ENCODE results near the gene TMEM151A. TPM values are rescaled to one million over a fixed set of nuclear protein-coding genes. Genes with fewer than 3 reads are reported as not detected.

Gene TMEM151A
- total and polyA plus RNA-seq, 11 donors = 0.08 to 7.9 (median 0.12) TPM; not detected in 5

GRCh38 chr11:66315498-66315885, 23.8 kb downstream of the TMEM151A start:
- 77 to 84% (median 81%) methylated on average over 14 of the region's 14 CpGs for WGBS, 4 donors
- peak in 1 of 5 donors; percentile 49 for DNase-seq
- intact Hi-C loops (cut with DNase I) = no loop called here

DNA sequence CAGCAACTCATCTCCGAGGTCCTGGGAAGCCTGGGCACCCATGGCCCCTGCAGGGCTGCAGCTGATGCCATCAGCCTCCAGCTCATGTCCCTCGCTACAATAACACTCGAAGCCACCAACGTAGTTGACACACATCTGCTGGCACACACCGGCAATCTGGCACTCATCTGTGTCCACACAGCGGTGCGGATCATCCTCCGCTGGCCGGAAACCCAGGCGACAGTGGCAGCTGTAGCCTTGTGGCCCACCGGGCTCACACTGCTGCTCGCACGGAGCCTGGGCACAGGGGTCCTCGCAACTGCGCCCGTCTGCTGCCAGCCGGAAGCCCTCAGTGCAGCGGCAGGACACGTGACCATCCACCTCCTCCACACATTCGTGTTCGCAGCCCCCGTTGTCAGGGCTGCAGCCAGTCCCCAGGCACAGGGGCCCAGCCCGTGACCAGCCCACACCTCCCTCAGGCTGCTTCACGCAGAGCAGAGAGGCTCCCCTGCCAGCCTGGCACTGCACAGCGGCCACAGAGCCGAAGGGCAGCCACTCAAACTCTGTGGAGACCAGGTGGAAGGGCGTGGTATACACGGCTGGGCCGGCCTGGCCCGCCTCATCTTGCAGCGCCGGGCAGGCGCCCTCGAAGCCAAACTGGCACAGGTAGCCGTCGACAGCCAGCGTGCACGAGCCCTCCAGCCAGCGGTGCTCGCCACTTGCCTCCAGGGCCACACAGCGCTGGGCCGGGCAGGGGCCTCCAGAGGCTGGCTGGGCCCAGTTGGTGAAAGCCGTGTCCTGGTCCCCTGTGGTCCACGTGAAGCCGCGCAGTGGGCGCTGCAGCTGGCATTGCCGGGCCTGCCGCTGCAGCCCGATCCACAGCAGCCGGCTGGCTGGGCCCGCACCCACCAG, 24.5 kb downstream of the TMEM151A start:
- DNase-seq (peak in 1 of 5 donors; percentile 59), ATAC-seq (no peak)
- TF ChIP-seq, protein P1, sequence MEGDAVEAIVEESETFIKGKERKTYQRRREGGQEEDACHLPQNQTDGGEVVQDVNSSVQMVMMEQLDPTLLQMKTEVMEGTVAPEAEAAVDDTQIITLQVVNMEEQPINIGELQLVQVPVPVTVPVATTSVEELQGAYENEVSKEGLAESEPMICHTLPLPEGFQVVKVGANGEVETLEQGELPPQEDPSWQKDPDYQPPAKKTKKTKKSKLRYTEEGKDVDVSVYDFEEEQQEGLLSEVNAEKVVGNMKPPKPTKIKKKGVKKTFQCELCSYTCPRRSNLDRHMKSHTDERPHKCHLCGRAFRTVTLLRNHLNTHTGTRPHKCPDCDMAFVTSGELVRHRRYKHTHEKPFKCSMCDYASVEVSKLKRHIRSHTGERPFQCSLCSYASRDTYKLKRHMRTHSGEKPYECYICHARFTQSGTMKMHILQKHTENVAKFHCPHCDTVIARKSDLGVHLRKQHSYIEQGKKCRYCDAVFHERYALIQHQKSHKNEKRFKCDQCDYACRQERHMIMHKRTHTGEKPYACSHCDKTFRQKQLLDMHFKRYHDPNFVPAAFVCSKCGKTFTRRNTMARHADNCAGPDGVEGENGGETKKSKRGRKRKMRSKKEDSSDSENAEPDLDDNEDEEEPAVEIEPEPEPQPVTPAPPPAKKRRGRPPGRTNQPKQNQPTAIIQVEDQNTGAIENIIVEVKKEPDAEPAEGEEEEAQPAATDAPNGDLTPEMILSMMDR (IDR thresholded peaks at IDR 0.05) = no peak
- no peak for TF ChIP-seq POLR2A (IDR thresholded peaks at IDR 0.05)
- Histone ChIP-seq H3K36me3 (no peaks in the 10 kb centered on the region), H3K4me3 (peak overlapping the region; percentile 39 to 66 (median 62)), H3K27ac (peak overlapping the region; percentile 51 to 94 (median 84)), H3K9me3 (no peaks in the 10 kb centered on the region), H3K4me1 (peaks cover 0 to 57% (median 32%) of the 10 kb centered on the region in 12 donors), H3K27me3 (no peaks in the 10 kb centered on the region)
- intact Hi-C loops (cut with DNase I) = no loop called here
- WGBS, 4 donors = 63 to 71% (median 68%) methylated on average over 19 to 52 of the region's 52 CpGs

More at GRCh38 chr11:66315498-66315885, 23.8 kb downstream of the TMEM151A start:
- Histone ChIP-seq H3K4me3 (peak overlapping the region in 11 of 12 donors; percentile 42 to 66 (median 62)), H3K4me1 (peaks cover 0 to 57% (median 32%) of the 10 kb centered on the region in 12 donors), H3K27ac (peak overlapping the region in 9 of 12 donors; percentile 5 to 94 (median 84)), H3K9me3 (no peaks in the 10 kb centered on the region), H3K36me3 (no peaks in the 10 kb centered on the region), H3K27me3 (no peaks in the 10 kb centered on the region)
- TF ChIP-seq, protein P1 (IDR thresholded peaks at IDR 0.05) = no peak
- no peak for TF ChIP-seq POLR2A (IDR thresholded peaks at IDR 0.05)
- ATAC-seq = no peak

GRCh38 chr11:66316849-66317251, 25.2 kb downstream of the TMEM151A start, which contains the start of gene CD248:
TSS of gene CD248 (minus strand) at chr11:66317044. CDS start at chr11:66317027, 17 bp downstream.
- H3K36me3 ChIP-seq = no peaks in the 10 kb centered on the region
- intact Hi-C loops (cut with DNase I) = no loop called here
- H3K27ac ChIP-seq = peak within 1 kb of the TSS; percentile 51 to 94 (median 84)
- 0 to 11% (median 6%) methylated on average over 1 to 29 of the region's 29 CpGs for WGBS, 4 donors
- TF ChIP-seq, protein P1 (IDR thresholded peaks at IDR 0.05) = no peak
- peak in 1 of 2 donors; percentile 79 for TF ChIP-seq POLR2A (IDR thresholded peaks at IDR 0.05)
- H3K9me3 ChIP-seq = no peaks in the 10 kb centered on the region
- no peaks in the 10 kb centered on the region for H3K27me3 ChIP-seq
- H3K4me1 ChIP-seq = peaks cover 0 to 52% (median 32%) of the 10 kb centered on the region in 12 donors
- DNase-seq (peak; percentile 85 to 93 (median 88)), ATAC-seq (peak in 3 of 4 donors; percentile 36 to 62 (median 56))
- H3K4me3 ChIP-seq = peak within 1 kb of the TSS; percentile 39 to 66 (median 62)

GRCh38 chr11:66317322-66317722, 25.6 kb downstream of the TMEM151A start:
- Histone ChIP-seq H3K36me3 (no peaks in the 10 kb centered on the region), H3K9me3 (no peaks in the 10 kb centered on the region), H3K27ac (peak overlapping the region; percentile 51 to 94 (median 84)), H3K27me3 (no peaks in the 10 kb centered on the region), H3K4me1 (peaks cover 0 to 52% (median 34%) of the 10 kb centered on the region in 12 donors), H3K4me3 (peak overlapping the region in 11 of 12 donors; percentile 42 to 66 (median 62))
- WGBS, 4 donors = 5 to 21% (median 7%) methylated on average over 14 of the region's 14 CpGs; no CpG with 5 or more reads in 1 of the 4 donors
- DNase-seq (peak in 4 of 5 donors; percentile 60 to 77 (median 66)), ATAC-seq (peak; percentile 11 to 31 (median 20))
- intact Hi-C loops (cut with DNase I) = no loop called here
- TF ChIP-seq, protein P1 (IDR thresholded peaks at IDR 0.05) = no peak
- no peak for TF ChIP-seq POLR2A (IDR thresholded peaks at IDR 0.05)
